ENCODE data around the gene BICD1.

DNA sequence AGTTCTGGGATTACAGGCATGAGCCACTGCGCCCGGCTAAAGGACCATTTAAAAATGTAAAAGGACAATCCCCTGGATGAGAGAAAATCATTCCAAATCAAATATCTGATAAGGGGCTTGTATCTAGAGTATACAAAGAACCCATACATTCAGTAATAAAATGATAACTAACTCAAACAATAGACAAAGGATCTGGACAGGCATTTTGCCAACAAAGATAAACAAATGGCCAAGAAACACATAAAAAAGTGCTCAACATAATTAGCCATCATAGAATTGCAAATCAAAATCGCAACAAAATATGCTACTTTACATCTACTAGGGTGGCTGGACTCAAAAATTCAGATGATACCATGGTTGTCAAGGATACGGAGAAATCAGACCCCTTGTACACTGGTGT is 8.5 kb upstream of the BICD1 start:
- TF ChIP-seq POLR2A (IDR thresholded peaks at IDR 0.05; ENCODE audit: low read length) (no peak), GATA1 (IDR thresholded peaks at IDR 0.05; ENCODE audit: low read depth, low read length) (no peak)

Measured in erythroblast (primary cell).